ENCODE measurements around the gene NBL1. TPM values are rescaled to one million over a fixed set of nuclear protein-coding genes. Genes with fewer than 3 reads are reported as not detected.

Gene NBL1
- total and polyA plus RNA-seq, 2 of the 4 experiments (the other 2 are of a cell fraction) = 14.0 to 54.2 TPM

GRCh38 chr1:19682901-19683300 is 38.8 kb downstream of the NBL1 start:
- H3K4ac ChIP-seq (ENCODE audit: low read depth, low read length) = no peak overlapping the region
- peaks cover 5% of the 10 kb centered on the region; the same call in 1 of the 2 replicates for H3K36me3 ChIP-seq (ENCODE audit: control insufficient read depth, insufficient read depth, low read length)
- TF ChIP-seq MXI1 (IDR thresholded peaks at IDR 0.05; ENCODE audit: borderline replicate concordance, low read depth, low read length) (no peak), CHD1 (IDR thresholded peaks at IDR 0.05; ENCODE audit: low read depth, low read length) (no peak), RCOR1 (IDR thresholded peaks at IDR 0.05; ENCODE audit: insufficient replicate concordance, low read length) (no peak), CEBPB (IDR thresholded peaks at IDR 0.05; ENCODE audit: low read depth, low read length) (no peak), MAZ (IDR thresholded peaks at IDR 0.05; ENCODE audit: borderline replicate concordance, low read depth, low read length) (no peak), BHLHE40 (IDR thresholded peaks at IDR 0.05; ENCODE audit: low read depth, low read length) (no peak)
- H3K23ac ChIP-seq (ENCODE audit: low read depth, low read length) = no peak overlapping the region
- ATAC-seq (ENCODE audit: low read depth) (no peak), DNase-seq (no peak)
- dilution Hi-C loops (cut with HindIII; ENCODE audit: low sequenced_read_pairs, unreplicated experiment) (no loop called here), in situ Hi-C loops (cut with MboI; ENCODE audit: low sequenced_read_pairs) (no loop called here), intact Hi-C loops (cut with micrococcal nuclease) (no loop called here)
- H2BK5ac ChIP-seq (ENCODE audit: low read depth, low read length, poor library complexity, severe bottlenecking) = no peak overlapping the region
- H3K56ac ChIP-seq (ENCODE audit: extremely low read depth, insufficient read depth, low read length) = no peak overlapping the region
- H3K27me3 ChIP-seq (ENCODE audit: control insufficient read depth, insufficient read depth, low read length) = no peaks in the 10 kb centered on the region
- H3K27ac ChIP-seq (ENCODE audit: insufficient read depth, low read length) = no peak overlapping the region
- no peak overlapping the region for H2BK120ac ChIP-seq (ENCODE audit: low read depth, low read length)
- ChIA-PET POLR2A (ENCODE audit: unreplicated experiment) (no interaction called here), CTCF (interaction anchor here (1.1 to 1.5 kb wide), 2 partner anchors 21 to 22 kb away, joined by 4 read pairs; no protein-coding TSS in a partner anchor)
- H4K91ac ChIP-seq (ENCODE audit: insufficient read depth, low read depth, low read length) = no peak overlapping the region
- H3K9ac ChIP-seq (ENCODE audit: low read depth, low read length) = no peak overlapping the region
- H2AFZ ChIP-seq (replicated peaks; ENCODE audit: low read length, poor library complexity) = no peak overlapping the region
- no peaks in the 10 kb centered on the region; the same call in 1 of the 2 replicates for H3K9me1 ChIP-seq (ENCODE audit: insufficient read depth, low read length)
- no peak overlapping the region for H2BK20ac ChIP-seq (ENCODE audit: low read depth, low read length)
- H3K9me3 ChIP-seq (ENCODE audit: control insufficient read depth, insufficient read depth, low read length) = peaks cover 3% of the 10 kb centered on the region; the same call in 1 of the 2 replicates
- no peak overlapping the region for H2BK15ac ChIP-seq (ENCODE audit: low read depth, low read length)
- no peaks in the 10 kb centered on the region; the same call in none of the 2 replicates for H4K20me1 ChIP-seq (ENCODE audit: insufficient read depth, low read length)
- H3K14ac ChIP-seq (replicated peaks; ENCODE audit: low read depth, low read length) = no peak overlapping the region
- H2AK5ac ChIP-seq (ENCODE audit: low read depth, low read length) = no peak overlapping the region
- no peak overlapping the region for H3K18ac ChIP-seq (ENCODE audit: low read depth, low read length)
- no peak overlapping the region for H4K8ac ChIP-seq (ENCODE audit: low read depth in 2 of 2, low read length in 2 of 2)
- H3K4me3 ChIP-seq (ENCODE audit: insufficient read depth, low read depth, low read length) = no peak overlapping the region
- no TSS peak for BruUV-seq (replicated peaks)
- WGBS, 2 experiments (ENCODE audit: extremely low coverage in 2 of 2, insufficient read length in 1 of 2) = 68% methylated on average over 6 of the region's 7 CpGs; no CpG with 5 or more reads in 1 of the 2 experiments
- H3K4me2 ChIP-seq (ENCODE audit: low read depth, low read length) = no peak overlapping the region
- H3K79me1 ChIP-seq (ENCODE audit: low read depth in 1 of 2, low read length in 2 of 2) = no peaks in the 10 kb centered on the region
- H2AK9ac ChIP-seq (replicated peaks; ENCODE audit: low read depth, low read length, poor library complexity) = no peak overlapping the region
- H4K5ac ChIP-seq (ENCODE audit: low read depth, low read length) = no peak overlapping the region
- no peaks in the 10 kb centered on the region for H3K4me1 ChIP-seq (ENCODE audit: control insufficient read depth, insufficient read depth, low read length)

Measured in IMR-90 (cell line).